ENCODE measurements around the gene SLC38A6. TPM values are rescaled to one million over a fixed set of nuclear protein-coding genes. Genes with fewer than 3 reads are reported as not detected.
"Not testable (repeated sequence)": the region's sequence is repeated elsewhere in the genome, so short reads cannot be mapped to it uniquely, and the experiment has no call there.

The SLC38A6 gene
- total and polyA plus RNA-seq, 4 donors = 8.5 to 41.3 (median 16.3) TPM

DNA sequence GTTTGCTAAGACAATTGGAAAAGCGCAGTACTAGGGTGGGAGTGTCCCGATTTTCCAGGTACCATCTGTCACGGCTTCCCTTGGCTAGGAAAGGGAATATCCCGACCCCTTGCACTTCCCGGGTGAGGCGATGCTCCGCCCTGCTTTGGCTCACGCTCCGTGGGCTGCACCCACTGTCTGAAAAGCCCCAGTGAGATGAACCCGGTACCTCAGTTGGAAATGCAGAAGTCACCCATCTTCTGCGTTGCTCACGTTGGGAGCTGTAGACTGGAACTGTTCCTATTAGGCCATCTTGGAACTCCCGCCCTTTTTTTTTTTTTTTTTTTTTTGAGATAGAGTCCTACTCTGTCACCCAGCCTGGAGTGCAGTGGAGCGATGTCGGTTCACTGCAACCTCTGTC lies 117.1 kb downstream of the SLC38A6 start:
- H3K9me3 ChIP-seq (ENCODE audit: control insufficient read depth, low read length); H3K27ac ChIP-seq (ENCODE audit: low read depth in 1 of 2, low read length in 2 of 2); intact Hi-C loops (cut with DNase I); H3K36me3 ChIP-seq (ENCODE audit: control insufficient read depth in 1 of 2, insufficient read depth in 2 of 2, low read length in 1 of 2); DNase-seq; ATAC-seq (ENCODE audit: low FRiP score); H3K27me3 ChIP-seq (ENCODE audit: control insufficient read depth in 1 of 2, insufficient read depth in 2 of 2, low read length in 1 of 2); H3K4me3 ChIP-seq (ENCODE audit: low read length in 2 of 2); H3K4me1 ChIP-seq (ENCODE audit: control insufficient read depth in 1 of 2, insufficient read depth in 2 of 2, low read length in 2 of 2): not testable (repeated sequence)
- 90 to 99% methylated on average over 13 to 15 of the region's 15 CpGs for WGBS, 2 donors

DNA sequence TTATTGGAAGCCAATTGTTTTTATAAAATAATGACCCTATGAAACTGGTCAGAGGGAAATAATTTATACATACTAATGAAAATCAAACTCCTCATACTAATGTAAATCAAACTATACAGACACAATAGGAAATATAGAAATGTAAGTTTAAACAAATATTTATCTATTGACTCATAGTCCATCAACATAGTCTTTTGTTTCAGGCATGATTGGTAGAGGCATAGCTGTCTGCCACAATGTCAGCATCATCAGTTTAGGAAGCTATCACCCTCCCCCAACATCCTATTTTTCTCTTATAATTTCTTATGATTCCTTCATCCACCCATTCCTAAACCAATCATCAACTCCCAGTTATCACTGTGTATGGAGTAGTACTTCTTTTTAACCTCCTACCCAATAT lies 117.7 kb downstream of the SLC38A6 start:
- no peak for DNase-seq
- ATAC-seq (ENCODE audit: low FRiP score) = no peak
- intact Hi-C loops (cut with DNase I) = no loop called here
- H3K27ac ChIP-seq (ENCODE audit: low read depth in 1 of 2, low read length in 2 of 2) = no peak overlapping the region
- no peaks in the 10 kb centered on the region for H3K36me3 ChIP-seq (ENCODE audit: control insufficient read depth in 1 of 2, insufficient read depth in 2 of 2, low read length in 1 of 2)
- no peaks in the 10 kb centered on the region for H3K9me3 ChIP-seq (ENCODE audit: control insufficient read depth, low read length)
- no peak overlapping the region for H3K4me3 ChIP-seq (ENCODE audit: low read length in 2 of 2)
- H3K27me3 ChIP-seq (ENCODE audit: control insufficient read depth in 1 of 2, insufficient read depth in 2 of 2, low read length in 1 of 2) = no peaks in the 10 kb centered on the region
- H3K4me1 ChIP-seq (ENCODE audit: control insufficient read depth in 1 of 2, insufficient read depth in 2 of 2, low read length in 2 of 2) = peaks cover 0 to 3% of the 10 kb centered on the region in 2 donors

DNA sequence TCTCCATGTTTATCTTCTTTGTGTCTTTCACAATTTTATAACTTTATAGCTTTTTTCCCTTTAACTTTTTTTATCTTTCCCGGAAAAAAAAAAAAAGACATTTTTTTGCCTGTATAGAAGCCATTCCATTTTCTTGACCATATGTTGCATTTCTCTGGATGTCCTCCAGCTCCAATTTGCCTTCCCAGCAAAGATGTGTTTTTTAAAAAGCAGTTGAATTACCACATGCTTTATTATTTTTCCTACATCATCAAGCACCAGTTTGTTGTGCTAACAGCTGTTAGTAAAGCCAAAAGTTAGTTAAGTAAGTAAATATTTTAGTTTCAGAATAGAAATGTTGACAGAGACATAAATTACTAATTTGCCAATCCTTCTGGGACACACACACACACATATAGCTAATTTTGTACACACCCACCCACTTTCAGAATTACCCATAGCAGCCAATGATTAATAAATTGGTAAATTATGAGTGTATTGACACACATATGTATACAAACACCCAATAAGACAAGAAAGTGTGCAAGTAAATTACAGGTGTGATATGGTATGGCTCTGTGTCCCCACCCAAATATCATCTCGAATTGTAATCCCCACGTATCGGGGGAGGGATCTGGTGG lies 118.3 kb downstream of the SLC38A6 start:
- ATAC-seq (ENCODE audit: low FRiP score) = no peak
- no peak for DNase-seq
- intact Hi-C loops (cut with DNase I) = no loop called here
- no peak overlapping the region for H3K27ac ChIP-seq (ENCODE audit: low read depth in 1 of 2, low read length in 2 of 2)
- H3K9me3 ChIP-seq (ENCODE audit: control insufficient read depth, low read length) = no peaks in the 10 kb centered on the region
- no peaks in the 10 kb centered on the region for H3K36me3 ChIP-seq (ENCODE audit: control insufficient read depth in 1 of 2, insufficient read depth in 2 of 2, low read length in 1 of 2)
- 65 to 66% methylated on average over 4 of the region's 4 CpGs for WGBS, 2 donors
- peaks cover 0 to 3% of the 10 kb centered on the region in 2 donors for H3K4me1 ChIP-seq (ENCODE audit: control insufficient read depth in 1 of 2, insufficient read depth in 2 of 2, low read length in 2 of 2)
- no peaks in the 10 kb centered on the region for H3K27me3 ChIP-seq (ENCODE audit: control insufficient read depth in 1 of 2, insufficient read depth in 2 of 2, low read length in 1 of 2)
- no peak overlapping the region for H3K4me3 ChIP-seq (ENCODE audit: low read length in 2 of 2)

DNA sequence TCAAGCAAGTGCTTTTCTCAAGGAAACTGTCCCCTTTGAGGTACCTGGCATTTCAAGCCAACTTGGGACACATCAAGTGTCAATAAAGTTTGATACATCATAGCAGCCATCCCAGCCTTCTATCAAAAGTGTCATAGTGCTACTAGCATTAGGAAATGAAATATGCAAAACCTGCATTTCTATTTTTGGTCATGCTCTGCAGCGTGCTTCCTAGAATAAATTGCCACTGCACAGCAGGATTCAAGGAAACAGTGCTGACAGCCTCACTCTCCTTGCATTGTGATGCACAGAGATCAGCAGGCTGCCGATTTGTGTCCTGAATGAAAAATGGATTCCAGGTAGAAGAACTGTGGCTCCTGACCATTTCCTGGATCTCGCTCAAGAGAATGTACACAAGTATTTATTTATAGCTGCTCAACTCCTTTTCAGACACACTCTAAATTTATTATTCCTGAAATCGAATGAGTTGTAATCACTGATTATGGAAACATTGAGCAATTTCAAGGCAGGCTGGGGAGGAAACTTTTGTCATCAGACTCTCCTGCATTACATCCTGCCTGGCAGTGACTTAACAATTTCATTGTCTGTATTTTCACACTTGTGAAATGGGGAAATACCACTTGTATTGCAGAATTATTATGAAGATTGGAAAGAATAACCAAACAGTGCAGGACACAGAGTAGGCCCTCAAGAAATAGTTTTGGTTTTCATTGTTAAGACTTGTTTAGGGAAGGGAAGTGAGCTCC lies 120.9 kb downstream of the SLC38A6 start:
- DNase-seq = no peak
- H3K4me3 ChIP-seq (ENCODE audit: low read length in 2 of 2) = no peak overlapping the region
- ATAC-seq (ENCODE audit: low FRiP score) = peak; percentile 23
- H3K27ac ChIP-seq (ENCODE audit: low read depth in 1 of 2, low read length in 2 of 2) = no peak overlapping the region
- H3K9me3 ChIP-seq (ENCODE audit: control insufficient read depth, low read length) = no peaks in the 10 kb centered on the region
- peaks cover 0 to 3% of the 10 kb centered on the region in 2 donors for H3K4me1 ChIP-seq (ENCODE audit: control insufficient read depth in 1 of 2, insufficient read depth in 2 of 2, low read length in 2 of 2)
- intact Hi-C loops (cut with DNase I) = loop anchor here (5.0 to 10.0 kb wide), 2 partner anchors 45 to 83 kb away; no protein-coding TSS in a partner anchor
- H3K36me3 ChIP-seq (ENCODE audit: control insufficient read depth in 1 of 2, insufficient read depth in 2 of 2, low read length in 1 of 2) = no peaks in the 10 kb centered on the region
- 26 to 29% methylated on average over 4 of the region's 4 CpGs for WGBS, 2 donors
- no peaks in the 10 kb centered on the region for H3K27me3 ChIP-seq (ENCODE audit: control insufficient read depth in 1 of 2, insufficient read depth in 2 of 2, low read length in 1 of 2)

Other genes starting within 250 kb of the SLC38A6 start
- gene MNAT1, start 246.5 kb upstream of the SLC38A6 start, total RNA-seq = 10 to 100 TPM; 38.2 to 41.1 TPM
- gene MNAT1, start 246.5 kb upstream of the SLC38A6 start, polyA plus RNA-seq = 10 to 100 TPM; 23.7 to 25.7 TPM
- 10 to 100 TPM in 1 of 2 donors, 1 to 10 TPM in 1; 8.8 to 12.3 TPM for gene TRMT5, start 166 bp upstream of the SLC38A6 start, total RNA-seq
- 1 to 10 TPM; 1.6 to 4.0 TPM for gene TRMT5, start 166 bp upstream of the SLC38A6 start, polyA plus RNA-seq

Data from aorta (tissue), 5 donors.